GM13976 (cell line): Measurements from ENCODE around the gene SLC4A9.
"Not testable (repeated sequence)": the region's sequence is repeated elsewhere in the genome, so short reads cannot be mapped to it uniquely, and the experiment has no call there.

Experiments used
- DNase-seq: peaks from one replicate; pipeline ENCODE4 v3.0.0; 2012; ENCODE audit warnings: low spot score
- CTCF ChIP-seq: IDR thresholded peaks from 2 replicates; pipeline ENCODE4 v1.5.1; 2012; ENCODE audit warnings: borderline replicate concordance, mild to moderate bottlenecking; ENCODE audit not compliant: insufficient read depth; ENCODE audit errors: extremely low read depth, missing control alignments, control extremely low read depth
- in situ Hi-C: fragments of 300-500 bp; cut with MboI; formaldehyde crosslinking; loops from one replicate; pipeline ENCODE4 v1.12.0; 2022; ENCODE audit warnings: low sequenced_read_pairs, mixed read lengths, inconsistent platforms; ENCODE audit not compliant: unreplicated experiment

SLC4A9 gene

GRCh38 chr5:140420226-140420570 lies 60.2 kb downstream of the SLC4A9 start:
- in situ Hi-C loops, result no loop called here
- DNase-seq, result no peak

GRCh38 chr5:140420665-140421361 lies 60.8 kb downstream of the SLC4A9 start:
- in situ Hi-C loops, result no loop called here
- no peak for TF ChIP-seq CTCF
- no peak for DNase-seq

More at GRCh38 chr5:140420226-140420570, 60.2 kb downstream of the SLC4A9 start:
- no peak for TF ChIP-seq CTCF

- DNase-seq, in situ Hi-C loops: not testable (repeated sequence)
These were observed 61.4 kb downstream of the SLC4A9 start for GRCh38 chr5:140421375-140421774.

GRCh38 chr5:140423609-140424008 lies 63.6 kb downstream of the SLC4A9 start:
- in situ Hi-C loops, result no loop called here
- DNase-seq, result no peak
- TF ChIP-seq CTCF, result no peak

GRCh38 chr5:140424135-140424534 lies 64.1 kb downstream of the SLC4A9 start:
- DNase-seq, result no peak
- TF ChIP-seq CTCF, result no peak
- in situ Hi-C loops, result no loop called here
